Activated naive CD8-positive, alpha-beta T cell treated with anti-CD3 and anti-CD28 coated beads, Interleukin-2, amount 50 U/mL, for 16 hours (primary cell): ENCODE data around the gene SPATA33.

Source experiments
- DNase-seq: peaks from one replicate; pipeline ENCODE4 v3.0.0-alpha.2; 2020; ENCODE audit warnings: low read depth, low spot score

Gene SPATA33

DNA sequence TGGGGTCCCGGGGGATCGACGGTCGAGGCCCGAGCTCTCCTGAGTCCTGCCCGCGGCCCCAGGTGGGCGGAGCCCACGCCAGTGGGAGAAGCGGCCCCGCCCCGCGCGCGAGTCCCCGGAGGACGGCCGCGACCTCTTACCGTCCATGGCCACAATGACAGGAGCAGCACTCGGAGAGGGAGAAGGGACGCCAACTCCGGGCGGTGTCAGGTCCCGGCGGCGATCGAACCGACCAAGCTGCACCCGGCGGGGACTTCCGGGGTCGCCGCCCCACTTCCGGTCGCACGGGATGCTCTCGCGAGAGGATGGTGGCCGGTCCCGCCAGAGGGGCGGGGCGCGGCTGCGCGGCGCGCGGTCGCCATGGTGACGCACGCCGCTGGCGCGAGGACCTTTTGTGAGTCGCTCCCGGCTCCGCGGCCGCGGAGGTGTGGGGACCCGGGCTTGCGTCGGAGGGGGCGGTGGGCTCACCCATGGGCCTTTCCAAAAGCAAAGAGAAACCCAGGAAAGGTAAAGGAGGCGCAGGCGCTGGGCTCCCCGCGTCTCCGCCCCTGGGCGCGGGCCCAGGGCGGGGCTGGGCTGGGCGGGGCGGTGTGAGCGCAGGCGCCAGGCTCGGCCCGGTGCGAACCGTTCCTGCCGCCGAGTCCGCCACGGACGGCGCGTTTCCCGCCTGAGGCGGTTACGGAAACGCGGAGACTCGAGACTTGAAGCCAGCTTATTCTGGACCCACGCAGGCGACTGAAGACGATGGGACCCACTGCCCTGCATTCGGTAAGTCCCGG lies at the start of gene SPATA33, which contains the start of gene CHMP1A:
Gene SPATA33, plus strand, starts transcription at position 395 of the 779 bp plus-strand sequence. Its CDS starts 76 bp downstream, at position 471.
Gene CHMP1A, minus strand, starts transcription at position 267 of the 779 bp plus-strand sequence. Its CDS starts 120 bp downstream, at position 147.
- DNase-seq: peak; percentile 82

DNA sequence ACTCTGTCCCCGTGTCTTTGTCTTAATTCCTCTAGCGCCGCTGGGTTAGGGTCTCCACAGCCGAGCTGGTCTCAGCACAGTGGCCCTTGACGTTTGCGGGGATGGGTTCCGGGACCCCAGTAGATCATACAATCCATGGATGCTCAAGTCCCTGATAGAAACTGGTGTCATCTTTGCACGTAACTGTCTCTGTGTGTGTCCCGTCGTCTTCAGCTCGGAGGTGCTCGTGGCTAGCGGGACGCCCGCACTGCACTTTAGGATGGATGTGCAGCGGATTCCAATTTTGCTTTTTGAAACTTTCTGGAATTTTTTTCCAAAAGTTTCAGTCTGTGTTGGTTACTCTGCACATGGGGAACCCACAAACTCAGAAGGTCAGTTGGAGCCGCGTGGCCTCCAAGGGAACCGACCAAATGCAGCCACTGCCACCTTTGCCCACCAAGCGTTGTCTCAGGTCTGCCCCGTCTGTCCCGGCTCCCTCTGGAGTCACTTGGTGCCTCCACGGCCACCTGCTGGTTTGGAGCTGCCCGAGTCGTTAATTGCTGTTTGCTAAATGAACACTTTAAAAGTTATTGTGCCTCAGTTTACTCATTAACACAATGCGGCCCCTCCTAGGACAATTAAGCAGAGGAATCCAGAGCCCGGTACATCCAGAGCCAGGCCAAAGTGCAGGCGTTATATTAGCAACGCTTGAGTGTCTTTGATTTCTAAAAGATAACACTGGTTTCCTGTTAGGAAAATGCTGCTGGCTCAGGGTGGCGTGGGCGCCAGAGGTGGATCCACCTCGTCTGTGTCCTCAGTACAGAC lies 49.5 kb upstream of the SPATA33 start:
- no peak for DNase-seq

DNA sequence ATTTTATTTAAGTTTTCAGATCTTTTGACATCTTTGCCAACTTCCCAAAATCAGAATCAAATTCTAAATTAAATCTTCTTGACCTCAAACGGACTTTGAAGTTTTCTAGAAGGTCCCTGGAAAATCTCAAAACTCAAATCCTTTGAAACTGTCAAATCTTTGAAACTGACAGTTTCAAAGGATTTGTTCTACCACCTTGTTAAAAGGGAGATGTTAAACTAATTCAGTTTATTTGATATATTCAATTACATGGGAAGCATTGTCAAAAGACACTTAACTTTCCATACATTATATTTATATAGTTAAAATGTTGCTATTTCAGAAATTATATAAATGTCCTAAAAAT lies 47.6 kb upstream of the SPATA33 start:
- no peak for DNase-seq

DNA sequence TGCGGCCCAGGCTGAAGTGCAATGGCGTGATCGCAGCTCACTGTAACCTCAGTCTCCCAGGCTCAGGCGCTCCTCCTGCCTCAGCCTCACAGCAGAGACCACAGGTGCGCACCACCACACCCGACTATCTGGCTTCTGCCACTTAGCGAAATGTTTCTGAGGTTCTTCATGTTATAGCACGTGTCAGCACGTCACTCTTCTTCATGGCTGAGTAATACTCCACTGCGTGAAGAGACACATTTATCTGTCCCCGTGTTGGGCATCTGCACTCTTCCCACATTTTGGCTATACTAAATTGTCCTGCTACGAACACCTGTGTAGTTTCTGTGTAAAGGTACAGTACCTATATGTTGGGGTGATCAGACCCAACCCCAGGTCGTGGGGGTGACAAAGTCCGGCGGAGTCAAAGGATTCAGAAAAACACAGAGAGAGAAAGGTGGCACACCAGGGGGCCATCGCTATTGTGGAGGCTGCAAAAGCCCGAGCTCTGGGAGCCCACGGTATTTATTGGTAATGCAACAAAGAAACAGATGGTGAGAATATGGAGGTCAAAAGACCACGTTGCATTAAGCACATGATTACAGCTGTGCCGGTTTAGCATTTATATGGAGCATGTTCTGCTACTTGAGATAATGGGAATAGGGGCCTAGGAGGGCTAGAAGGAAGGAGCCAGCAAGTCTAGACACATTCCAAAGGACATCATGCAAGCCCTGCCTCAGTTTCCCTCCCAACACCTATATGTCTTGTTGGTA lies 45.0 kb upstream of the SPATA33 start:
- DNase-seq: no peak

DNA sequence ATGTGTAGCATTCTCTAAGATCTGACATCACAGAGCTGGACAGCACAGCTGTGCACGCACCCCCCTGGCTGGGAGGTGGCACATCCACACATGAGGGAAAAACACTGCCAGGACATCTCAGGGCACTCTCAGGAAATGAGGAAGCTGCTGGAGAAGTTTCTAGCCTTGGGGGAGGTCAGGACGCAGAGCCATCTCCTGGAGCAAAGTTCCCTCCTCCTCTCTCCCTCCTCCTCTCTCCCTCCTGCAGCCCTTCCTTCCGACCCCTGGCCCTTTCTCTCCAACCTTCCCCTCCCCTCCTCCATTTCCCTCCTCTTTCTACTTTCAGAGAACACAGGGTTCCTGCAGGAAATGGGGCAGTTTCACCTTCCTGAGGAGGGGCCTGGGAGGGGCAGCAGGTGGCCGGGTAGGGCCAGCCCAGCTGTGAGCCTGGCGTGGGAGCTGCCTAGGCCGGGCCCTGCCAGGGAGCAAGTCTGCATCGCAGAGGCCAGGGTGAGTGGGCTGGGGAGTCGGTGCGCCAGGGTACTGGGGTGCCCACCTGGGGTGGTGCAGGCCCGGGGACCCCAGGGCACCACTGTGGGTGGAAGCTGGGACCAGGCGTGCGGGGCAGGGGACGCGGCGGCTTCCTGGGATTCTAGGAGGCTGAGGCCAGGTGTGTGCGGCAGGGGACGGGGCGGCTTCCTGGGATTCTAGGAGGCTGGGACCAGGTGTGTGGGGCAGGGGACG lies 44.2 kb upstream of the SPATA33 start, which contains the start of gene DPEP1:
Gene DPEP1, plus strand, starts transcription at position 412 of the 723 bp plus-strand sequence. CDS start 16,769 bp downstream, outside the sequence.
- DNase-seq: no peak

DNA sequence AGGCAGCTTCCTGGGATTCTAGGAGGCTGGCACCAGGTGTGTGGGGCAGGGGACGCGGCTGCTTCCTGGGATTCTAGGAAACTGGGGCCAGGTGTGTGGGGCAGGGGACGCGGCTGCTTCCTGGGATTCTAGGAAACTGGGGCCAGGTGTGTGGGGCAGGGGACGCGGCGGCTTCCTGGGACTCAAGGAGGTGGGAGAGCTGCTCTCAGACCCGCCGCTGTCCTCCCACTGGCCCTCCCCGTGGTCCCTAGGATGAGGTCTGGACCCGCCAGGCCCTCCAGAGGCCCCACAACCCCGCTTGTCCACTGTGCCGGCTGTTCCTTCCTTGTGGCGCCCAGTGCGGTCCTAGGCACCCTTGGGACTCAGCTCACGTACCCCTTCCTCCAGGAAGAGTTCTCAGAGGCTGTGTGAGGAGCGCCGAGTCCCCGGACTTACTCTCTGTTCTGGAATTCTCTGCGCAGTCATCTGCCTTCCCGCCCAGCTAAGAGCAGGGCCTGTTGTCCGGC lies 43.6 kb upstream of the SPATA33 start:
- DNase-seq: no peak

DNA sequence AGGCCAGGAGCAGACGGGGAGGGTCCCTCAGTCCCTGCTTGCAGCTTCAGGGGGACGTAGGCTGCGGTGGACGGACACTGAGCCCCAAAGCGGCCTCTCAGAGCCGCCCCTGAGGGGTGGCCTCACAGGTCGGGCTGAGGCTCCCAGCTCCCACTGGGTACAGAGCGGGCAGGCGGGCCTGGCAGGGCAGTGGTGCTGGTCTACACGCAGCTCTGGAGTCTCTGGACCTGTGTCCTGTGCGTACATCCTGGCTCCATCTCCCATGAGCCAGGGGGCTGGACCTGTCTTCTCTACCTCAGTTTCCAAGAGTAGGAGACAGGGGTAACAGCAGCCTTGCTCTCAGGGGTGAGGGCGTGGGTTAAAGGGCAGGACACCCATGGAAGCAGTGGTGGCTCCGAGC lies 42.5 kb upstream of the SPATA33 start:
- no peak for DNase-seq

DNA sequence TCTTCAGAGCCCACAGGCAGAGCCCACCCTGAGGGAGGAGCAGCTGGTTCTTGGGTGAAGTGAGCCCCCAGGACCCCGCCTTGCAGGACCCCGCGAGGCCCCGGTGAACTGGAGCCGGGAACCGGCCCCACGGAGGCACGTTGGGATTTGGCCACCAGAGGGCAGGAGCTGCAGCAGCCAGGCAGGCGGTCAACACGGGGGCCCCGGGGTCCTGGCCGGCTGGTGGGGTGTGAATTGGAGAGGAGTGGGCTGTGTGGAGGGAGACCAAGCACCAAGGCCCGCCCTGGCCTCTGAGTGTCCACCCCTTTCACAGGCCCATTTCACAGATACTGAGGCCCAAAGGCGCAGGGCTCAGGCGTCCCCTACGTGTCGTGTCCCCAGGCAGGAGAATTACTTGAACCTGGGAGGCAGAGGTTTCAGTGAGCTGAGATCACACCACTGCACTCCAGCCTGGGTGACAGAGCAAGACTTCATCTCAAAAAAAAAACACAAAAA lies 42.0 kb upstream of the SPATA33 start:
- DNase-seq: no peak

DNA sequence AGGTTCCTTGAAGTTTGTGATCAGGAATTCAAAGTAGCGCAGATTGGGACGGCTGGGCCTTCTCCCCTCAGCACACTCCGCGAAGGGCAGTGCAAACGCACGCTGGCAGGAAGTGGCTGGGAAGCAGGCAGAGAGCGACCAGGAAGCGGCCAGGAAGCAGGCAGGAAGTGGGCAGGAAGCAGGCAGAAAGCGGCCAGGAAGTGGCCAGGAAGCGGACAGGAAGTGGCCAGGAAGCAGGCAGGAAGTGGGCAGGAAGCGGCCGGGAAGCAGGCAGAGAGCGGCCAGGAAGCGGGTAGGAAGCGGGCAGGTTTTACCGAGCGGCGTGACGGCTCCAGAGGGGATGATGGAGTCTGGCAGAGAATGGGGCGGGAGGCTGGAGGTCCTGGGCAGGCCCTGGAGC lies 41.0 kb upstream of the SPATA33 start:
- no peak for DNase-seq

DNA sequence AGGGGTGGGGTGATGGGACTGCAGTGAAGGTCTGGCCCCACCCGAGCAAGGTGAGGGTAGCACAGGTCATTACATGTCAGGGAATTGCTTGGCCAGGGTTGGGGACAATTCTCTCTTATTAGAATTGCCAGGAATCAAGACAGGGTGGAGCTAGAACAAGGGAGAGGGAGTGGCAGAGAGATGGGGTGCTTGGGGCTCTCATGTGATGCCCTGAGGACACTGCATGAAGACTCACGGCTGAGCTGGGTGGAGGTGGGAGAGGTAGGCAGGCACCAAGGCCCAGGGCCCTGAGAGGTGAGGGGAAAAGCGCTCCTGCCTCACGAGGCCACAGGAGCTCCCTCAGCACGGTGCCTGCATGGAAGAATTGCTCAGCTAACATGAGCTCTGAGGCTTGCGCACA lies 40.6 kb upstream of the SPATA33 start:
- no peak for DNase-seq

DNA sequence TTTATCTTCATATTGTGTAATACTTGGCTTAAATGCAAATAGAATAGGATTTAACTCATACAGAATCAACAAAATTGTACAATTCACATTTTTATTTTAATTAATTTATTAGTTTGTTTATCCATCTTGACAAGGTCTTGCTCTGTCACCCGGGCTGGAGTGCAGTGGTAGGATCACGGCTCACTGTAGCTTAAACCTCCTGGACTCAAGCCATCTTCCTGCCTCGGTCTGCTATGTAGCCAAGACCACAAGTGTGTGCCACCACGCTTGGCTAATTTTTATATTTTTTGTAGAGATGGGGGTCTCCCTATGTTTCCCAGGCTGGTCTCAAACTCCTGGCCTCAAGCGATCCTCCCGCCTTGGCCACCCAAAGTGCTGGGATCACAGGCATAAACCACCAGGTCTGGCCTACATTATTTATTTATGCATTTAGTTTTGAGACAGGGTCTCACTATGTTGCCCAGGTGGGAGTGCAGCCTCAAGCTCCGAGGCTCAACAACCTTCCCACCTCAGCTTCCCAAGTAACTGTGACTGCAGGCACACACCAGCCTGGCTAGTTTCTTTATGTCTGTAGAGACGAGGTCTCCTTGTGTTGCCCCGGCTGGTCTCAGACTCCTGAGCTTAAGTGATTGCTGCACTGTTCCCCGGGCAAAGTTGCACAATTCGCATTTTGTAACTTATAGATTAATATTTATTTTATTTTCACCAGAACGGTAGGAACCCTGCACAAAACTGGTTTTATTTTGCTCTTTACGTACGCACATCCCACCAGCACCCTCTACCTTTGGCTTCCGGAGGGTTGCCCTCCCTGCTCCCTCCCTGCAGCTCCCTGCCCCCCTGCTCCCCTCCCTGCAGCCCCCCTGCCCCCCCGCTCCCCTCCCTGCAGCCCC lies 39.3 kb upstream of the SPATA33 start:
- DNase-seq: no peak

DNA sequence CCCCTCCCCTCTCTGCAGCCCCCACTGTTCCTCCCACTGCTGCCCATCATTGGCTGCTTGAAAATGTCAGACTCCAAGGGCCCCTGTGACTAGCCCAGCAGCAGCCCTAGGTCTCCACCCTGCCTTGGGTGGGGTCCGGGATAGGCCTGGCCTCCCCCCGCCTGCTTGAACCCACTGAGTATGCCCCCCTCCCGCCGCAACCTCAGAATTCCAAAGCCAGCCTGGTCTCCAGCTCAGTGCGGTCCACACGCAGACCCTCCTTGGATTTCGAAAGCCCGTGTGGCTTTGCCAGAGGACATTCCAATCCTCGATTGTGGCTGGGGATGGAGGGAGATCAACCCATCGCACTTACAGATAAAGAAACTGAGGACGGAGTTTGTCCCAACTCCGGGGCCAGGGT lies 37.8 kb upstream of the SPATA33 start:
- no peak for DNase-seq

DNA sequence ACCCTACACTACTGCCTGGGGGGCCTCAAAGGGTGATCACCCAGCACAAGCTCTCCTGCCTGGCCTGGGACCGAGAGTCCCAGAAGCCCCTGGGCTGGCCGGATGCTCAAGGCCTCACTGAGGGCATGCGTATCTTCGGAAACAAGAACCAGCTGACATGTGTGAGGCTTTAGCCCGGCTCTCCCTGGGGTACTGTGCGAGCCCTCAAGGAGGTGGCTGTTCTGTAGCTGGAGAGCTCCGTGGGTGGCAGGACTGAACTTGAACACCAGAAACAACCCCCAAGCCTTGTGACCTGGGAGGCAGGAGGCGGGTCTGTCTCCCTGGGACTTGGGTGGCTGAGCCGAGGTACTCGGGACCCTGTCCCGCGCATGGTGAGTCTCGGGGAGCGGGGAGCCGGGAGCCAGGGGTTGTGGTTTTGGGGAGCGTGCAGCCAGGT lies 37.2 kb upstream of the SPATA33 start:
- no peak for DNase-seq

DNA sequence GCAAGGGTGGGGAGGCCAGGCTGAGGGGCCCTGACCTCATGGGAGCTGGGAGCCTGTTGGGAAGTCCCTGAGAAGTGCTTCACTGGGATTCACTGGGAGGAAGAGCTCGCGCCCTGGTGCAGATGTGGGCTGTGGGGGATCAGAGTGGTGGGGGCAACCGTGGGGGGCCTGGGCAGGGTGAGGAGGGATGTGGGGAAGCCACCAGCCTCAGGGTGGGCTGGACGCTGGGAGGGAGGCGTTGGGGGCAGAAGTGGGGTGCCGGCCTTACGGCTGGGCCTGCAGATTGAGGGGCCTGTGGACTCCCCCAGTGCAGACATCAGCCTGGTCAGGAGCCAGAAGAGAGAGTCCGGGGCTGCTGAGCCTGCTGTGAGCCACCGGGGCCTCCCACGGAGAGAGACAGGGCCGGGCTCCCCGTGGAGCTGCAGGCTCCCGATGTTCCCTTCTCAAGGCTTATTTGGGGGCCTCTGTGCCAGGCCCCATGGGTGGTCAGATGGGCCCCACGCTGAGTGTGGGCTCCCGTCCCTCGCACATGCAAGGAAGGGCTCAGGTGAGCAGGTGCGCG lies 36.4 kb upstream of the SPATA33 start:
- no peak for DNase-seq

DNA sequence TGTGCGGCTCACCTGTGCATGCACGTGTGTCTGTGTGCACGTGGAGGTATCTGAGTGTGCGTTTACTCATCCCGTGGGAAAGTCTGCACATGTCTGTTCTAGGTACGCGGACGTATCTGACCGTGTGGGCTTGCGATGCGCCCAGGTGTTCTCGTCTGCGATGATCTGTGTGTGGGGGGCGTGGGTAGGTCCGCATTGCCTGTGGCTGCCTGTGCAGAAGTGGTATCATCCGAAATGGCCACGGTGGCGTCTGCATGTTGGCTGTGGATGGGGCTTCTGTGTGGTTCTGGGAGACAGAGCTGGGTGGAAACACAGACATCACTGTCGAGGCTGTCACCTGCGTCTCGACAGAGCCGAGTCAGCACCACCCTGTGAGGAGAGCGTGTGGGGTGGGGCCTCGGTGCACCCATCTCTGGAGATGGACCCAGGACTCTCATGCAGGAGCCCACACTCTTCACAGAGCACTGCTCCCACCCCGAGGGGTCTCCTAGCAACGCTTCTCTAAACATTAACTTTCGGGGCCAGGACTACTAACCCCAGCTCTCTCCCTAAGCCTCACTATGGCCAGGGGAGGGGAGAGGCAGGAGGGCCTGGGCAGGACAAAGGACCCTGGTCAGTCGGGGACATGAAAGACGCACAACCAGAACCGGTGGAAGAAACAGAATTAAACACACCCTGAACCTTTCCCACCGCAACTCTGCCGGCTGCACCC lies 35.8 kb upstream of the SPATA33 start:
- no peak for DNase-seq

DNA sequence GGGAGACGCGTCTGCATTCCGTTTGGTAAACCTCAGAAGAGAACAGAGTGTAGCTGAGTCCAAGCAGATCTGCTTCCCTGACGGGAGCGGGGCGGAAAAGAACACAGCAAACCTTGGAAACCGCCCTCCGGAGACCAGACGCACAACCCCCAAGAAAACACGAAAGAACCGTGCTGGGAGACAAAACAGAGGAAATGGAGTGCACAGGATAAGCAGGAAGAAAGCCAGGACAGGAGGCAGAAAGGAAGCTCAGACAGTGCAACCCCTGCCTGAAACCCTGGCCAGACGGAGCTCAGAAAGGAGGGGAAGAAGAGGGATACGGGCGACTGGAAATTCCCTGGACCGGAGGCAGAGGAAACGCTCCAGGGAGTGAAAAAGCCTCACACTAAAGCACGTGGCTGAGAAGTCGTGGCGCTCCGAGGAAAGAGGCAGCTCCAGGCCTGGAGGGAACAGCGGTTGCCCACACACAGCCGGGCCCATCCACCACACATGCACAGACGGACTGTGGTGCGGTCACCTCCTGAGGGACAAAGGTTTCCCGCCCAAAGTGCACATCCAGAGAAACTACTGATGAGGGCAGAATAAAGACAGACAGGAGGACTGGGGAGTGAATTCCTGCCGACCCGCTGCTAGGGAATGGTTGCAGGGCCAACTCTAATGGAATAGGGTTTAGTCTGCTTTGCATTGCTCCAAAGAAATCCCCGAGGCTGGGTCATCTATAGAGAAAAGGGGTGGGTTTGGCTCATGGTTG lies 34.0 kb upstream of the SPATA33 start:
- DNase-seq: no peak

DNA sequence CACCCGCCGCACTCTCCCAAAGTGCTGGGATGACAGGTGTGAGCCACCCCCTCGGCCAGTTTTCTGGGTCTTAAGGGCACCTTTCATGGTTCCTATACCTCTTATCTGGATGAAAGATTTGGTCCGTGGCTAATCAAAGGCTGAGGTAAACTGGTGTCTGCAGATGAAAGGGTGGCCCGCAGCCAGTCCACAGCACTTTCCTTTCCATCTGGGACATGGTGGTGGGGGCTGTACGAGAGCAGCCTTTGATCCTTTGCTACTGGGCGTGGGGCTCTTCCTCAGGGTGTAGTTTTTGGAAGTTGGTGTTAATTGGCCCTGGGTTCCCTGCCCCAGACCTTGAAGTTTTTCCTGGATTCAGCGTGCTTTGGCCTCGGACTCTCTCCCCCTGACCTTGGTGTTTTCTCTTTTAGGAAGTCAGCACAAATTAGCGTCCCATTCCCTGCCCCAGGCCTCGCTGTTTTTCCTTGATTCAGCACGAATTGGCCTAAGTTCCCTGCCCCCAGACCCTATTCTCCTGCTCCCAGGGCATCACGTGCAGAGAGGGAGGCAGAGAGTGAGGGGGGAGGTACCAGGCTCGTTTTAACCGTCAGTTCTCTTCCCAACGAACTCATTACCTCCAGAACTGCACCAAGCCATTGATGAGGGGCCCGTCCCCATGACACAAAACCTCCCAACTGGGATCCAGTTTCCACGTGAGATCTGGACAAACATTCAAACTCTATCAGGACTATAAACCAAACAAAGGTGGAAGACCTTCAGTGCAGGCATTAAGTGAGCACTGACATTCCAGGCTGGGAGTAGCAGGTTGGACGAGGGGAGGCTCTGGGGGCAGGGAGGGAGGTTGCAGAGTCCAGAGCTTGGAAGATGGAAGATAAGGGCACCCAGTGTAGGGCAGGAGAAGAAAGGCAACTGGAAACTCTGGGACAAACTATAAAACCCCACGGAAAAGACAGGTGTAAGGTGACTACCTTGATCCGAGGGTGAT lies 32.6 kb upstream of the SPATA33 start:
- no peak for DNase-seq
